ENCODE measurements around the gene PSMB5. TPM values are rescaled to one million over a fixed set of nuclear protein-coding genes. Genes with fewer than 3 reads are reported as not detected.

The PSMB5 gene
- total and polyA plus RNA-seq, 9 of the 15 experiments (the other 6 are each of a cell fraction or from before 2014, with no cell fraction given), result 198 to 1,870 (median 269) TPM

DNA sequence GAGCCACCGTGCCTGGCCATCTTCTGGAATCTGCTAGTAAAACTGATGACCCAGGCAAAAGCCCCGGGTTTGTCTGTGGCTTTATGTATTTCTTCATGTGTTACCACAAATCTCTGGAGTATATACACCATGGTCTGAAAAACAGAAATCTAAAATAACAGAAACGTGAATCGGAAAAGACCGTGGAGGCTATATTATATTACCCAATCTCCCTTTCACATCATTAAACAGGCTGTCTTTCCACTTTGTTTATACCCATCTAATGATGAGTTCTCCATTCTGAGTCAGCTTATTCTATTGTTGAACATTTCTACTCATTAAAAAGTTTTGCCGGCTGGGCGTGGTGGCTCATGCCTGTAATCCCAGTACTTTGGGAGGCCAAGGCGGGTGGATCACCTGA is 42.8 kb downstream of the PSMB5 start:
- intact Hi-C loops (cut with micrococcal nuclease) (no loop called here), in situ Hi-C loops (cut with MboI) (no loop called here)
- Histone ChIP-seq H2AFZ (ENCODE audit: low read depth, low read length) (no peak overlapping the region), H3K36me3 (ENCODE audit: control insufficient read depth, insufficient read depth, low read length) (peaks cover 18% of the 10 kb centered on the region; the same call in 2 of the 3 replicates), H3K9ac (ENCODE audit: insufficient read depth in 1 of 2, low read depth in 2 of 2, low read length in 2 of 2) (no peak overlapping the region), H3K27ac (ENCODE audit: extremely low read depth, low read depth, low read length) (no peak overlapping the region), H3K4me3 (no peak overlapping the region), H3K9me3 (replicated peaks; ENCODE audit: control insufficient read depth, insufficient read depth, low read depth, low read length) (no peaks in the 10 kb centered on the region), H3K4me2 (ENCODE audit: insufficient read depth, low read length) (no peak overlapping the region), H3K79me2 (ENCODE audit: control insufficient read depth, insufficient read depth, low read length) (no peaks in the 10 kb centered on the region), H3K4me1 (replicated peaks in 1 of 2; ENCODE audit: control insufficient read depth in 2 of 2, insufficient read depth in 2 of 2, low read length in 2 of 2) (peaks cover 0 to 1% of the 10 kb centered on the region in 2 experiments; a peak in 2 of 5 replicates), H3K27me3 (ENCODE audit: control insufficient read depth in 2 of 2, insufficient read depth in 2 of 2, low read length in 2 of 2) (no peaks in the 10 kb centered on the region), H4K20me1 (replicated peaks; ENCODE audit: control insufficient read depth, insufficient read depth, low read length) (no peaks in the 10 kb centered on the region), H3K9me1 (ENCODE audit: control insufficient read depth, insufficient read depth, low read length) (no peaks in the 10 kb centered on the region)
- TF ChIP-seq ZEB2 (IDR thresholded peaks at IDR 0.05) (no peak), FOXJ2 (tag; IDR thresholded peaks at IDR 0.05) (no peak), TBP (optimal IDR thresholded peaks at IDR 0.05; ENCODE audit: low read depth, low read length) (no peak), TCFL5 (CRISPR knock-in tag; conservative IDR thresholded peaks at IDR 0.05) (no peak), FOXA1 (IDR thresholded peaks at IDR 0.05; ENCODE audit: borderline replicate concordance) (no peak), ELF1 (tag; IDR thresholded peaks at IDR 0.05) (no peak), POLR2G (IDR thresholded peaks at IDR 0.05; ENCODE audit: low read depth, low read length) (no peak), ZNF584 (CRISPR knock-in tag; IDR thresholded peaks at IDR 0.05; ENCODE audit: low read depth) (no peak), BRF1 (IDR thresholded peaks at IDR 0.05; ENCODE audit: borderline replicate concordance, extremely low read depth, insufficient read length) (no peak)
- TF ChIP-seq, protein P1, sequence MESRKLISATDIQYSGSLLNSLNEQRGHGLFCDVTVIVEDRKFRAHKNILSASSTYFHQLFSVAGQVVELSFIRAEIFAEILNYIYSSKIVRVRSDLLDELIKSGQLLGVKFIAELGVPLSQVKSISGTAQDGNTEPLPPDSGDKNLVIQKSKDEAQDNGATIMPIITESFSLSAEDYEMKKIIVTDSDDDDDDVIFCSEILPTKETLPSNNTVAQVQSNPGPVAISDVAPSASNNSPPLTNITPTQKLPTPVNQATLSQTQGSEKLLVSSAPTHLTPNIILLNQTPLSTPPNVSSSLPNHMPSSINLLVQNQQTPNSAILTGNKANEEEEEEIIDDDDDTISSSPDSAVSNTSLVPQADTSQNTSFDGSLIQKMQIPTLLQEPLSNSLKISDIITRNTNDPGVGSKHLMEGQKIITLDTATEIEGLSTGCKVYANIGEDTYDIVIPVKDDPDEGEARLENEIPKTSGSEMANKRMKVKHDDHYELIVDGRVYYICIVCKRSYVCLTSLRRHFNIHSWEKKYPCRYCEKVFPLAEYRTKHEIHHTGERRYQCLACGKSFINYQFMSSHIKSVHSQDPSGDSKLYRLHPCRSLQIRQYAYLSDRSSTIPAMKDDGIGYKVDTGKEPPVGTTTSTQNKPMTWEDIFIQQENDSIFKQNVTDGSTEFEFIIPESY (CRISPR knock-in tag; IDR thresholded peaks at IDR 0.05), result no peak
- TF ChIP-seq, protein P2, sequence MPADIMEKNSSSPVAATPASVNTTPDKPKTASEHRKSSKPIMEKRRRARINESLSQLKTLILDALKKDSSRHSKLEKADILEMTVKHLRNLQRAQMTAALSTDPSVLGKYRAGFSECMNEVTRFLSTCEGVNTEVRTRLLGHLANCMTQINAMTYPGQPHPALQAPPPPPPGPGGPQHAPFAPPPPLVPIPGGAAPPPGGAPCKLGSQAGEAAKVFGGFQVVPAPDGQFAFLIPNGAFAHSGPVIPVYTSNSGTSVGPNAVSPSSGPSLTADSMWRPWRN (IDR thresholded peaks at IDR 0.05; ENCODE audit: low read depth), result no peak
- TF ChIP-seq, protein P3, sequence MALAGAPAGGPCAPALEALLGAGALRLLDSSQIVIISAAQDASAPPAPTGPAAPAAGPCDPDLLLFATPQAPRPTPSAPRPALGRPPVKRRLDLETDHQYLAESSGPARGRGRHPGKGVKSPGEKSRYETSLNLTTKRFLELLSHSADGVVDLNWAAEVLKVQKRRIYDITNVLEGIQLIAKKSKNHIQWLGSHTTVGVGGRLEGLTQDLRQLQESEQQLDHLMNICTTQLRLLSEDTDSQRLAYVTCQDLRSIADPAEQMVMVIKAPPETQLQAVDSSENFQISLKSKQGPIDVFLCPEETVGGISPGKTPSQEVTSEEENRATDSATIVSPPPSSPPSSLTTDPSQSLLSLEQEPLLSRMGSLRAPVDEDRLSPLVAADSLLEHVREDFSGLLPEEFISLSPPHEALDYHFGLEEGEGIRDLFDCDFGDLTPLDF (CRISPR knock-in tag; IDR thresholded peaks at IDR 0.05), result no peak
- 78% methylated on average over 8 of the region's 8 CpGs for WGBS (ENCODE audit: insufficient coverage, low coverage, missing lambda C conversion rate)
- ChIA-PET CTCF (ENCODE audit: low intra/inter-chr PET ratio) (no interaction called here), POLR2A (interaction anchor here (0.5 to 7.7 kb wide), 2 partner anchors 16 to 45 kb away, joined by 3 to 81 read pairs; no protein-coding TSS in a partner anchor)
- BruUV-seq (replicated peaks), result no TSS peak
- DNase-seq (ENCODE audit: extremely low read depth in 1 of 4, low spot score in 3 of 4) (no peak), FAIRE-seq (no peak), ATAC-seq (no peak)
